LNCaP clone FGC (cell line): ENCODE results near the gene S1PR3.

Experiments used
- DNase-seq: peaks from one replicate; pipeline ENCODE4 v3.0.0-alpha.2; 2011; ENCODE audit warnings: low read depth
- H3K4me3 ChIP-seq: 2 replicates; pipeline ENCODE4 v1.5.1; 2011; ENCODE audit warnings: mild to moderate bottlenecking, low read depth, low read length, control low read depth
- TF ChIP-seq, protein P1 (sequence below): IDR thresholded peaks from 2 replicates; pipeline ENCODE4 v1.5.1; 2012; ENCODE audit warnings: mild to moderate bottlenecking; ENCODE audit not compliant: control insufficient read depth, insufficient read depth; ENCODE audit errors: extremely low read depth

The S1PR3 gene

DNA sequence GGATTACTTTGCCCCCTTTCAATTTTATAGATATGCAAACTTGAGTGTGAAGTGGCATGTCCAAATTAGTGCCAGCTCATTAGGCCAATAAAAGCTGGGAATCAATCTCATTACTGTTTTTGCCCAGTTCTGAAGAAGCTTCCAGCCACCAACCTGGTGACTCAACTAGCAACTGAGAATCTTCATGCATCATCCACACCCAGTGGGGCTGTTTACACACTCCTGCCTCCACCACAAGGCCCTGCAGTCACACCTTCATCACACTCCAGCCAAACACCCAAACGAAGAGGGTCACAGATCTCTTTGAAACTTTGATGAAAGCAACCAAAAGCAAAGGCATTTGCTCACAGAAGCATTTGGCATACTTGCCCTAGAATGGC, 41.3 kb upstream of the S1PR3 start:
- DNase-seq, result no peak
- no peak overlapping the region for H3K4me3 ChIP-seq
- TF ChIP-seq, protein P1, sequence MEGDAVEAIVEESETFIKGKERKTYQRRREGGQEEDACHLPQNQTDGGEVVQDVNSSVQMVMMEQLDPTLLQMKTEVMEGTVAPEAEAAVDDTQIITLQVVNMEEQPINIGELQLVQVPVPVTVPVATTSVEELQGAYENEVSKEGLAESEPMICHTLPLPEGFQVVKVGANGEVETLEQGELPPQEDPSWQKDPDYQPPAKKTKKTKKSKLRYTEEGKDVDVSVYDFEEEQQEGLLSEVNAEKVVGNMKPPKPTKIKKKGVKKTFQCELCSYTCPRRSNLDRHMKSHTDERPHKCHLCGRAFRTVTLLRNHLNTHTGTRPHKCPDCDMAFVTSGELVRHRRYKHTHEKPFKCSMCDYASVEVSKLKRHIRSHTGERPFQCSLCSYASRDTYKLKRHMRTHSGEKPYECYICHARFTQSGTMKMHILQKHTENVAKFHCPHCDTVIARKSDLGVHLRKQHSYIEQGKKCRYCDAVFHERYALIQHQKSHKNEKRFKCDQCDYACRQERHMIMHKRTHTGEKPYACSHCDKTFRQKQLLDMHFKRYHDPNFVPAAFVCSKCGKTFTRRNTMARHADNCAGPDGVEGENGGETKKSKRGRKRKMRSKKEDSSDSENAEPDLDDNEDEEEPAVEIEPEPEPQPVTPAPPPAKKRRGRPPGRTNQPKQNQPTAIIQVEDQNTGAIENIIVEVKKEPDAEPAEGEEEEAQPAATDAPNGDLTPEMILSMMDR, result no peak

DNA sequence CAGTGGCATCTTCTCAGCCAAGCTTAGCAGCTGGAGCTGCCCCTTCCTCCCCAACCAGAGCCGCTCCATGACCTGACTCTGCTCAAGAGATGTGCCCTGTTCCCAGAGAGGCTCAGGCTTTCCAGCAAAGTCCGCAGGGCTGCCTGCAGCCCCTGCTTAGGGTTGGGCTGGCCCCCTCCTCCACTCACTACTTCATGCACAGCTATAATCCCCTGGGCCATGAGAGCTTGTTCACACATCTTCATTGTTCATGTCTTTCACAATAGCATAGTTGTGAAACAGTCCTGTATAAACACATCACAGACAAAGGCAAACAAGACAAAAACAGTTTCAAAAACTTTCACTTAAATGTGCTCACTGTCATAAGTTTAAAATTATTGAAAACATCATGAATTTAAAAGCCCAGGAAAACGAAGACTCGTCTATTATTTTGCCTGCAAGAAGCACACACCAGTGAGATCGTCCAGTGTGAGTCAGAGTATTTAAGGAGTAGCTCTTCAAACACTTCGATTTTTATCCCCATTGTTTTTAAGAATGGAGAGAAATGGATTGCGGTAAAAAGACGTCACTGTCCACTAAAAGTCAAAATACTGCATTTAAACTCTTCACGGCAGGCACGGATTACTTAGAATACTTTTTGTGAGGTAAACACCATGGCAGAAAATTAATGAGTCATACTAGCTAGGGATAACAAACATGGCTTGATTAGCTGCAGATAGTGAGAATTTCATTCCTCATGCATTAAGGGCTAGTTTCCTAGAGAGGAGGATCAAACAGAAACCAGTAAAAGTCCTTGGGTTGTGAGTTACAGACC, 40.7 kb upstream of the S1PR3 start:
- TF ChIP-seq, protein P1, result no peak
- no peak overlapping the region for H3K4me3 ChIP-seq
- DNase-seq, result no peak

DNA sequence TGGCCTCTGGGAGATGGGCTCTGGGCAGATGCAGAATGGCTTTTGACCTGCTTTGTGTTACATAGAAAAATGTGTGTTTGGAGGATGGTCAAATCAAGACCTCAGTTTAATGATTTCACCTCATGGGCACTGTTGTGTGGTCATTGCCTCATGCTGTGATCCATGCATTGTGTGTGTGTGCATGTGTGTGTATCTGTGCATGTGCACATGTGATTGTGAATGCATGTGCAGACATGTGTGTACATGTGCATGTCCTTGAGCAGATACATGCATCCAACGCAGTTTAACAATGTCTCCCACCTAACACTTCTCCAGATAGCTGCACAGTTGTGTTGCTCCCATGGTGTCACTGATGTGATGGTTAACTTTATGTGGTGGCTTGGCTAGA, 40.1 kb upstream of the S1PR3 start:
- TF ChIP-seq, protein P1, result no peak
- no peak for DNase-seq
- H3K4me3 ChIP-seq, result no peak overlapping the region

DNA sequence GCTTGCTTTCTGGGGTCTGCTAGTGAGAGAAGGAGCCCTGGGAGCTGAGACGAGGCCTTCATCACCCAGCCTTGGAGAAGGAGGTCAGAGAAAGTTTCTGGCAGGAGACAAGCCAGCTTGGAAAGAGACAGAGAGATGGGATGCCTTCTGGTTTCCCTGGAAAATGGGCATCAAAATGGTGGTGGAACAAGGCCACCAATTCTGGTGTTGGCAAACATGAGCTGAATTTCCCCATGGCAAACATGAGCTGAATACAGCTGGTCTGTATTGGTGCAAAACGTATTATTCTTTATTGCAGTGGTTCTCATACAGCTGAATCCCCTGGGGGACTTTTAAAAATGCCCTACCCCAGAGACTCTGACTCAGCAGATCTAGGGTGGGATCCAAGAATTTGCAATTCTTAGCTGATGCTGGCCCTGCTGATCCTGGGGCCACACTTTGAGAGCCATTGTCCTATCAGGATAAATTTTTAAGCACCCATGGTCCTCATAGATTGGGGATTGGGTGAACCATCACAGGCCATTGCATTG, 39.1 kb upstream of the S1PR3 start:
- no peak for DNase-seq
- TF ChIP-seq, protein P1, result no peak
- no peak overlapping the region for H3K4me3 ChIP-seq

DNA sequence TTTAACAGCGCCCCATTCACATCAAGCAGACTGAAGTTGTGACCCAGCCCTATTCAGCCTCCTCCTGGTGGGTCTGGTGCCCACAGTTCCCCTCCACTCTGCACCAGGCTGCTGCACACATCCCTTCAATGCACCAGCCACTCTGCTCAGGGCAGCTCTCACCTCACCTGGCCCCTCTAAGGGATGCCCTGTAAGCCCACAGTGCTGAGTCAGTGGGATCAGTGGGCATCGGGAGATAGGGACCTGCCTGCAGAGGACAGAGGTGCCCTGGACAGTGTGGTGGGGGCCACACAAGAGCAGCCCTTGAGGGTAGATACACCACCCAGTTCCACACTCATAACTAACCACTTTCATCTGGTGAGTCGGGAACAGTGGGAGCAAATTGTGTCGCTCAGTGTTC, 38.3 kb upstream of the S1PR3 start:
- no peak overlapping the region for H3K4me3 ChIP-seq
- TF ChIP-seq, protein P1, result no peak
- DNase-seq, result no peak

DNA sequence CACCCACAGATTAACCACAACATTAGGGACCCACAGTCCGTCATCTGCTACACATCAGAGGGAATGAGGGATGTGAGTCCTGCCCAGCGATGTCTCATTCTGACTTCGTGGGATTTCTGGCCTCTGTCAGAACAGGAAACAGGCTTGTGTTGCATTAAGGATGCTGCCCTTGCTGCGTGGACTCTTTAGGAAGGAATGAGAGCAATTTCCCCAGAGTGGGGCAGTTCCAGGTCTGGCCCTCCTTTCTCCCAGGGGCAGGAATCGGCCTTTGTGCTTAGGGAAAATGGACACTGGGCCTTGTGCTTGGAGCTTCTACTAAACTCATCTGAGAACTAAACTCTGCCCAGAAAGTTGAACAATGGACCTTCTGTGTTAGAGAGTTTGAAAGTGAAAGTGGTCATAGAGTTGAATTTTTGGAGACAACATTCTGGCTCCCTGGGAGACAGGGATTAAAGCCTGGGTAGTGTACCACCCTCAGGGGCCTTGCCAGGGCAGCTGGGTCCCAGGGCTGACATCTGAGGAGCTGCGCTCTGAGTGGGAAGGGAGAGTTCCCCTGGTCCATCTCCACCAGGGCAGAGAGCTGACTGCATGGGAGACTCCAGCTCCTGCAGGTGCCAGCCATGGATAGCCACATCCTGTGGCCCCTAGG, 37.8 kb upstream of the S1PR3 start:
- no peak overlapping the region for H3K4me3 ChIP-seq
- TF ChIP-seq, protein P1, result no peak
- no peak for DNase-seq
